Endothelial cell of umbilical vein (primary cell): ENCODE measurements around the gene GLOD5. TPM values are rescaled to one million over a fixed set of nuclear protein-coding genes. Genes with fewer than 3 reads are reported as not detected.

Experiments used
- BruUV-seq: library from RNA; stranded (reverse); fragments of 400-500 nt; replicated peaks from 2 replicates; lab custom pipeline; 2021; lab: Mats Ljungman, UMichigan
- CTCF ChIA-PET: fragments of 300-600, 350-600 bp; sonication (Branson Sonifier 250); formaldehyde crosslinking; loops from one replicate; lab custom pipeline; 2021; ENCODE audit warnings: antibody characterized with exemption, inconsistent platforms; lab: Charles Lee
- POLR2A ChIA-PET: fragments of 300-600, 350-600 bp; sonication (Branson Sonifier 250); formaldehyde crosslinking; loops from one replicate; lab custom pipeline; 2021; ENCODE audit warnings: antibody characterized with exemption, inconsistent platforms; lab: Charles Lee
- DNase-seq: peaks from one replicate; pipeline ENCODE4 v3.0.0-alpha.2; 2011; ENCODE audit warnings: low read depth, low spot score
- FAIRE-seq: peaks from 2 replicates; lab custom pipeline; 2011; peaks lifted over from hg19 to GRCh38; lab: Jason Lieb, UNC
- H2AFZ ChIP-seq: 2 replicates; pipeline ENCODE4 v1.6.0; 2012; ENCODE audit warnings: low read depth, low read length, control low read depth, inconsistent platforms
- H3K27ac ChIP-seq: 2 replicates; pipeline ENCODE4 v1.5.1; 2011; ENCODE audit warnings: low read depth, mild to moderate bottlenecking, control low read depth, low read length, moderate library complexity; ENCODE audit not compliant: insufficient read depth
- H3K27me3 ChIP-seq, 2 experiments: 2 replicates each; pipeline versions ENCODE4 v1.6.0 to v1.6.1; 2011; ENCODE audit warnings: low read length in 2 of 2, mixed read lengths in 1 of 2; ENCODE audit not compliant: control insufficient read depth in 2 of 2, insufficient read depth in 2 of 2
- H3K36me3 ChIP-seq, 2 experiments: 2 replicates in 1 of 2; 3 replicates in 1 of 2; pipeline ENCODE4 v1.5.1; 2011; ENCODE audit warnings: low read length in 2 of 2, mild to moderate bottlenecking in 1 of 2, moderate library complexity in 1 of 2; ENCODE audit not compliant: control insufficient read depth in 2 of 2, insufficient read depth in 2 of 2; ENCODE audit errors: extremely low read depth in 1 of 2
- H3K4me1 ChIP-seq: 3 replicates; pipeline ENCODE4 v1.5.1; 2011; ENCODE audit warnings: mild to moderate bottlenecking, low read length; ENCODE audit not compliant: control insufficient read depth, insufficient read depth; ENCODE audit errors: extremely low read depth
- H3K4me2 ChIP-seq: 2 replicates; pipeline ENCODE4 v1.6.1; 2011; ENCODE audit warnings: low read length, control low read depth, mixed read lengths; ENCODE audit not compliant: insufficient read depth
- H3K4me3 ChIP-seq, 3 experiments: fragments of 200-600 bp in 1 of 3; sonication (generic), shearing (Covaris generic) in 1 of 3; replicated peaks in 1 of 3; 2 replicates each; pipeline ENCODE4 v1.5.1; 2011 to 2016; ENCODE audit warnings: control low read depth in 3 of 3, low read length in 3 of 3, mild to moderate bottlenecking in 2 of 3, inconsistent platforms in 1 of 3, low read depth in 1 of 3, moderate library complexity in 1 of 3; ENCODE audit not compliant: insufficient read depth in 1 of 3
- H3K79me2 ChIP-seq: 2 replicates; pipeline ENCODE4 v1.6.0; 2012; ENCODE audit warnings: low read length, inconsistent platforms; ENCODE audit not compliant: control insufficient read depth, insufficient read depth
- H3K9ac ChIP-seq: replicated peaks from 2 replicates; pipeline ENCODE3; 2011; ENCODE audit warnings: low read length, control low read depth; ENCODE audit not compliant: insufficient read depth; ENCODE audit errors: extremely low read depth
- H3K9me1 ChIP-seq: replicated peaks from 3 replicates; pipeline ENCODE4 v1.6.0; 2011; ENCODE audit warnings: mild to moderate bottlenecking, low read length; ENCODE audit not compliant: control insufficient read depth, insufficient read depth; ENCODE audit errors: extremely low read depth
- H3K9me3 ChIP-seq: replicated peaks from 2 replicates; pipeline ENCODE4 v1.5.1; 2012; ENCODE audit warnings: low read length, inconsistent platforms; ENCODE audit not compliant: control insufficient read depth, insufficient read depth
- H4K20me1 ChIP-seq: replicated peaks from 2 replicates; pipeline ENCODE3; 2011; ENCODE audit warnings: mild to moderate bottlenecking, low read length; ENCODE audit not compliant: control insufficient read depth, insufficient read depth; ENCODE audit errors: extremely low read depth
- EZH2 ChIP-seq: IDR thresholded peaks from 2 replicates; pipeline ENCODE4 v1.6.1; 2012; ENCODE audit warnings: borderline replicate concordance, low read depth, mild to moderate bottlenecking, moderate library complexity, low read length, inconsistent platforms; ENCODE audit not compliant: severe bottlenecking
- FOS ChIP-seq: IDR thresholded peaks from 2 replicates; pipeline ENCODE4 v1.6.1; 2011; ENCODE audit warnings: mild to moderate bottlenecking, low read length, moderate library complexity, borderline replicate concordance; ENCODE audit not compliant: insufficient read depth
- GATA2 ChIP-seq: IDR thresholded peaks from 2 replicates; pipeline ENCODE4 v1.7.0; 2011; ENCODE audit warnings: low read depth, mild to moderate bottlenecking, moderate library complexity, mixed read lengths, low read length; ENCODE audit not compliant: insufficient read length, insufficient read depth
- JUN ChIP-seq: IDR thresholded peaks from 2 replicates; pipeline ENCODE4 v1.6.1; 2011; ENCODE audit warnings: borderline replicate concordance, low read depth; ENCODE audit not compliant: insufficient read length, insufficient read depth
- MYC ChIP-seq: IDR thresholded peaks from one replicate; pipeline ENCODE4 v1.6.1; 2011; ENCODE audit warnings: mild to moderate bottlenecking, low read depth, low read length
- POLR2A ChIP-seq: IDR thresholded peaks from 2 replicates; pipeline ENCODE4 v1.6.1; 2012; ENCODE audit warnings: low read depth, mild to moderate bottlenecking, control low read depth, low read length
- POLR2AphosphoS5 ChIP-seq: IDR thresholded peaks from 2 replicates; pipeline ENCODE4 v1.6.1; 2012; ENCODE audit warnings: low read depth, mild to moderate bottlenecking, control low read depth, low read length, moderate library complexity; ENCODE audit not compliant: insufficient read depth
- dilution Hi-C: fragments of 300-500 bp; cut with MboI; formaldehyde crosslinking; loops from one replicate; pipeline ENCODE4 v1.15.0; 2019; ENCODE audit warnings: low sequenced_read_pairs; ENCODE audit not compliant: extremely low pct_ligation_motif_present
- intact Hi-C: fragments of 100-400 bp; cut with micrococcal nuclease; formaldehyde crosslinking; loops from one replicate; pipeline ENCODE4 v1.10.0; 2022
- polyA plus RNA-seq, 4 experiments: library from polyadenylated mRNA; depleted of rRNA in 3 of 4; stranded (reverse) in 3 of 4; unstranded in 1 of 4; fragments of >200 nt; gene quantifications; 2 replicates each; pipeline versions ENCODE4 v1.2.1 to v1.2.3, GENCODE V29; 2011 to 2012; ENCODE audit warnings: missing spikeins in 1 of 4
- total RNA-seq: library from RNA; stranded (reverse); gene quantifications from 2 replicates; pipeline ENCODE4 v1.2.3, GENCODE V29; 2021
- TF ChIP-seq, protein P1 (sequence below): IDR thresholded peaks from 2 replicates; pipeline ENCODE4 v1.6.1; 2011; ENCODE audit not compliant: insufficient read depth, insufficient read length
- TF ChIP-seq, protein P2 (sequence below), 2 donors: IDR thresholded peaks; 1 replicate in 1 of 2; 2 replicates in 1 of 2; pipeline ENCODE4 v1.5.1; 2011; ENCODE audit warnings: low read length in 2 of 2, mild to moderate bottlenecking in 2 of 2, moderate library complexity in 2 of 2, control low read depth in 1 of 2, inconsistent platforms in 1 of 2, low read depth in 1 of 2; ENCODE audit not compliant: insufficient read depth in 1 of 2; ENCODE audit errors: extremely low read depth in 1 of 2

Gene GLOD5
- total and polyA plus RNA-seq, 2 donors (not counting 3 experiments of a cell fraction or from before 2014, with no cell fraction given), result not detected

DNA sequence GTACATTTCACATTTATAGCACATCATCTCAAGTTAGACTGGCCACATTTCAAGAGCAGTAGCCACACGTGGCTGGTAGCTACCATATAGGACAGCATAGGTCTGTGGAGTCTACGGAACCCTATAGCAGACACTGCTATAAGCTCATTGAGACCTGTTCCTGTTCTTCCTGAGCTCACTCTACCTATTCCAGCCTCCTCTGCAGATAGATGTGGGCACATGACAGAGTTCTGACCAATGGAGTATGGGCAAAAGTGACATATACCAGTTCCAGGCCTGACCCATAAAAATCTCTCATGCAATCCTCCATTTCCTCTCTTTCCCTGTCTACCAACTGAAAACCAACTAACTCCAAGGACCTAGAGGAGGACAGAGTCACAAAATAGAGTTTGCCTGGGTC, 36.8 kb downstream of the GLOD5 start:
- Histone ChIP-seq H3K27ac (no peak overlapping the region), H4K20me1 (no peaks in the 10 kb centered on the region), H2AFZ (no peak overlapping the region), H3K9ac (no peak overlapping the region), H3K27me3 (no peaks in the 10 kb centered on the region), H3K9me3 (no peaks in the 10 kb centered on the region), H3K4me3 (no peak overlapping the region), H3K9me1 (no peaks in the 10 kb centered on the region), H3K4me1 (peaks cover 4% of the 10 kb centered on the region), H3K36me3 (no peaks in the 10 kb centered on the region), H3K79me2 (no peaks in the 10 kb centered on the region), H3K4me2 (no peak overlapping the region)
- TF ChIP-seq MYC, result no peak
- TF ChIP-seq JUN, result no peak
- no peak for TF ChIP-seq EZH2
- no peak for TF ChIP-seq POLR2AphosphoS5
- no peak for TF ChIP-seq POLR2A
- DNase-seq (no peak), FAIRE-seq (no peak)
- ChIA-PET CTCF (no interaction called here), POLR2A (no interaction called here)
- dilution Hi-C loops (no loop called here), intact Hi-C loops (no loop called here)
- BruUV-seq, result no TSS peak

DNA sequence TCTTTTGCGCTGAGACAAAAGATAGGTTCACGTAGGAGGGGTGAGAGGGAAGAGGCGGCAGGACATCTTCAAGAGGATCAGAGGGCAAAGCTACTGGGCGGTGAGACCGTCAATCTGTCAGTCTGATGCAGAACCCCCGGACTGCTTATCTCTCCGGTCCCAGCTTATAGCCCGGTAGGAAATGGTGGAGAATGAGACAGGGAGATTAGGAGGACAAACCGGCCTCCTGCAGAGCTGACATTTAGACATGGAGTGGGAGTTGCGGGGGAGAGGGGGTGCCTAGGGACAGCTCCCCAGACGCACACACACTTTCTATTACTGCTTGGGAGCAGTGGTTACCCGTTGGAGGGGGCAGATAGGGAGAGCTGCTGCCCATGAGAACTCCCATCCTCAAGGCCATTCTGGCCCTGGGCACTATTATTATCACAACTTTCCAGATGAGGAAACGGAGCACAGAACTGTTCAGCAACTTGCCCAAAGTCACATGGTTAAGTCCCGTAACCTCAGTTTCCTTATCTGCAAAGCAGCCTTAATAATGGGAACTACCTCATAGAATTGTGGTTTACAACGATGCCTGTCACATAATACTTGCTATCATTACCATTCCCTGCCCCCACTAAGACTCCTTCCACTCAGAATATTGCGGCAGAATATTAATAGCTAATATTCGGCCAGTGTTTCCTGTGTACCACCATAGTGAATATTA, 39.2 kb downstream of the GLOD5 start:
- H3K9ac ChIP-seq, result peak overlapping the region; percentile 78
- peak overlapping the region; percentile 80 for H2AFZ ChIP-seq
- intact Hi-C loops, result loop anchor here (1.0 to 2.0 kb wide), 6 partner anchors 63 to 323 kb away; partner anchors contain the start of genes GPKOW, SUV39H1 and TFE3
- H3K4me1 ChIP-seq, result peaks cover 4% of the 10 kb centered on the region
- no peaks in the 10 kb centered on the region for H4K20me1 ChIP-seq
- no peaks in the 10 kb centered on the region for H3K9me1 ChIP-seq
- H3K9me3 ChIP-seq, result no peaks in the 10 kb centered on the region
- DNase-seq, result no peak
- peak overlapping the region; percentile 81 for H3K27ac ChIP-seq
- no peaks in the 10 kb centered on the region for H3K36me3 ChIP-seq
- CTCF ChIA-PET, result no interaction called here
- H3K4me2 ChIP-seq, result peak overlapping the region; percentile 62
- no peak for FAIRE-seq
- no peaks in the 10 kb centered on the region for H3K79me2 ChIP-seq
- no peaks in the 10 kb centered on the region for H3K27me3 ChIP-seq
- TSS peak; percentile 91 for BruUV-seq
- TF ChIP-seq, protein P1, sequence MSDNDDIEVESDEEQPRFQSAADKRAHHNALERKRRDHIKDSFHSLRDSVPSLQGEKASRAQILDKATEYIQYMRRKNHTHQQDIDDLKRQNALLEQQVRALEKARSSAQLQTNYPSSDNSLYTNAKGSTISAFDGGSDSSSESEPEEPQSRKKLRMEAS, result no peak
- TF ChIP-seq MYC (no peak), JUN (no peak), POLR2AphosphoS5 (no peak), FOS (no peak), GATA2 (no peak), POLR2A (no peak), EZH2 (no peak)
- TF ChIP-seq, protein P2, sequence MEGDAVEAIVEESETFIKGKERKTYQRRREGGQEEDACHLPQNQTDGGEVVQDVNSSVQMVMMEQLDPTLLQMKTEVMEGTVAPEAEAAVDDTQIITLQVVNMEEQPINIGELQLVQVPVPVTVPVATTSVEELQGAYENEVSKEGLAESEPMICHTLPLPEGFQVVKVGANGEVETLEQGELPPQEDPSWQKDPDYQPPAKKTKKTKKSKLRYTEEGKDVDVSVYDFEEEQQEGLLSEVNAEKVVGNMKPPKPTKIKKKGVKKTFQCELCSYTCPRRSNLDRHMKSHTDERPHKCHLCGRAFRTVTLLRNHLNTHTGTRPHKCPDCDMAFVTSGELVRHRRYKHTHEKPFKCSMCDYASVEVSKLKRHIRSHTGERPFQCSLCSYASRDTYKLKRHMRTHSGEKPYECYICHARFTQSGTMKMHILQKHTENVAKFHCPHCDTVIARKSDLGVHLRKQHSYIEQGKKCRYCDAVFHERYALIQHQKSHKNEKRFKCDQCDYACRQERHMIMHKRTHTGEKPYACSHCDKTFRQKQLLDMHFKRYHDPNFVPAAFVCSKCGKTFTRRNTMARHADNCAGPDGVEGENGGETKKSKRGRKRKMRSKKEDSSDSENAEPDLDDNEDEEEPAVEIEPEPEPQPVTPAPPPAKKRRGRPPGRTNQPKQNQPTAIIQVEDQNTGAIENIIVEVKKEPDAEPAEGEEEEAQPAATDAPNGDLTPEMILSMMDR (IDR thresholded peaks at IDR 0.05; ENCODE audit: extremely low read depth in 1 of 2, insufficient read depth in 1 of 2, low read depth in 1 of 2, low read length in 2 of 2), result no peak
- H3K4me3 ChIP-seq, result peak overlapping the region; percentile 26 to 56 (median 42)
- dilution Hi-C loops, result no loop called here
- POLR2A ChIA-PET, result no interaction called here
